IPS-20b (cell line): ENCODE measurements around the gene SERPINH1.
A peak's percentile ranks its signal among the peaks of the same experiment; 100 is the strongest.
"Not testable (repeated sequence)": the region's sequence is repeated elsewhere in the genome, so short reads cannot be mapped to it uniquely, and the experiment has no call there.

Experiments used
- H3K27ac ChIP-seq: one replicate; pipeline ENCODE4 v1.5.1; 2013; ENCODE audit warnings: low read length
- H3K27me3 ChIP-seq: 2 replicates; pipeline ENCODE4 v1.6.1; 2013; ENCODE audit warnings: mild to moderate bottlenecking, low read length, inconsistent platforms; ENCODE audit not compliant: insufficient read depth
- H3K36me3 ChIP-seq: 2 replicates; pipeline ENCODE4 v1.6.1; 2013; ENCODE audit warnings: low read depth, mild to moderate bottlenecking, inconsistent platforms, low read length, moderate library complexity; ENCODE audit not compliant: insufficient read depth
- H3K4me1 ChIP-seq: 2 replicates; pipeline ENCODE4 v1.6.1; 2013; ENCODE audit warnings: mild to moderate bottlenecking, control low read depth, inconsistent platforms, low read length, moderate library complexity; ENCODE audit not compliant: insufficient read depth
- H3K4me3 ChIP-seq: 2 replicates; pipeline ENCODE4 v1.5.1; 2013; ENCODE audit warnings: mild to moderate bottlenecking, low read length, inconsistent platforms
- H3K9ac ChIP-seq: 2 replicates; pipeline ENCODE4 v1.6.1; 2013; ENCODE audit warnings: low read depth, mild to moderate bottlenecking, inconsistent platforms, low read length, moderate library complexity
- H3K9me3 ChIP-seq: 2 replicates; pipeline ENCODE4 v1.6.1; 2013; ENCODE audit warnings: mild to moderate bottlenecking, low read depth, low read length, inconsistent platforms; ENCODE audit not compliant: insufficient read depth

Gene SERPINH1

GRCh38 chr11:75583718-75584658, 21.9 kb downstream of the SERPINH1 start:
- Histone ChIP-seq H3K4me3 (peak overlapping the region; percentile 79), H3K27ac (peak overlapping the region; percentile 80), H3K9me3 (no peaks in the 10 kb centered on the region), H3K36me3 (no peaks in the 10 kb centered on the region), H3K27me3 (no peaks in the 10 kb centered on the region), H3K4me1 (peaks cover 11% of the 10 kb centered on the region; the same call in 1 of the 2 replicates), H3K9ac (peak overlapping the region; percentile 86)

- not testable (repeated sequence) for H3K4me3 ChIP-seq, H3K27ac ChIP-seq
Observed at GRCh38 chr11:75584659-75585292, 22.7 kb downstream of the SERPINH1 start.

GRCh38 chr11:75585293-75585670, 23.2 kb downstream of the SERPINH1 start:
- H3K9ac ChIP-seq: no peak overlapping the region

More at GRCh38 chr11:75584659-75585292, 22.7 kb downstream of the SERPINH1 start:
- peaks cover 11% of the 10 kb centered on the region; the same call in 1 of the 2 replicates for H3K4me1 ChIP-seq
- H3K9ac ChIP-seq: peak overlapping the region; percentile 86; the same call in 1 of the 2 replicates
- not testable (repeated sequence) for H3K27me3 ChIP-seq, H3K36me3 ChIP-seq, H3K9me3 ChIP-seq

GRCh38 chr11:75586395-75586794, 24.3 kb downstream of the SERPINH1 start:
- Histone ChIP-seq H3K27ac (no peak overlapping the region), H3K36me3 (no peaks in the 10 kb centered on the region), H3K4me1 (peaks cover 11% of the 10 kb centered on the region; the same call in 1 of the 2 replicates), H3K9ac (no peak overlapping the region), H3K9me3 (no peaks in the 10 kb centered on the region), H3K4me3 (no peak overlapping the region), H3K27me3 (no peaks in the 10 kb centered on the region)

More at GRCh38 chr11:75585293-75585670, 23.2 kb downstream of the SERPINH1 start:
- H3K4me3 ChIP-seq: no peak overlapping the region
- H3K4me1 ChIP-seq: peaks cover 11% of the 10 kb centered on the region; the same call in 1 of the 2 replicates
- H3K27ac ChIP-seq: no peak overlapping the region
- H3K9me3 ChIP-seq: no peaks in the 10 kb centered on the region
- no peaks in the 10 kb centered on the region for H3K27me3 ChIP-seq
- no peaks in the 10 kb centered on the region for H3K36me3 ChIP-seq

- no peaks in the 10 kb centered on the region for H3K36me3 ChIP-seq
- H3K4me3 ChIP-seq: no peak overlapping the region
- no peak overlapping the region for H3K9ac ChIP-seq
Observed at GRCh38 chr11:75588051-75588481, 26.0 kb downstream of the SERPINH1 start.

GRCh38 chr11:75589051-75589450, 27.0 kb downstream of the SERPINH1 start:
- Histone ChIP-seq H3K36me3 (no peaks in the 10 kb centered on the region), H3K27me3 (no peaks in the 10 kb centered on the region), H3K4me3 (no peak overlapping the region), H3K27ac (no peak overlapping the region), H3K9me3 (no peaks in the 10 kb centered on the region), H3K9ac (no peak overlapping the region), H3K4me1 (peaks cover 5% of the 10 kb centered on the region; the same call in 1 of the 2 replicates)

More at GRCh38 chr11:75588051-75588481, 26.0 kb downstream of the SERPINH1 start:
- Histone ChIP-seq H3K4me1 (peaks cover 6% of the 10 kb centered on the region; the same call in 1 of the 2 replicates), H3K9me3 (no peaks in the 10 kb centered on the region), H3K27ac (no peak overlapping the region), H3K27me3 (no peaks in the 10 kb centered on the region)

- no peak overlapping the region for H3K4me3 ChIP-seq
- H3K36me3 ChIP-seq: no peaks in the 10 kb centered on the region
- H3K9ac ChIP-seq: no peak overlapping the region
- H3K27me3 ChIP-seq: no peaks in the 10 kb centered on the region
- no peak overlapping the region for H3K27ac ChIP-seq
- H3K4me1 ChIP-seq: no peaks in the 10 kb centered on the region
- H3K9me3 ChIP-seq: no peaks in the 10 kb centered on the region
Observed at GRCh38 chr11:75589933-75590332, 27.9 kb downstream of the SERPINH1 start.

- H3K4me1 ChIP-seq: no peaks in the 10 kb centered on the region
- no peak overlapping the region for H3K9ac ChIP-seq
- H3K36me3 ChIP-seq: no peaks in the 10 kb centered on the region
- H3K9me3 ChIP-seq: no peaks in the 10 kb centered on the region
- no peak overlapping the region for H3K4me3 ChIP-seq
- H3K27ac ChIP-seq: no peak overlapping the region
- peaks cover 2% of the 10 kb centered on the region; the same call in 1 of the 2 replicates for H3K27me3 ChIP-seq
Observed at GRCh38 chr11:75591371-75591770, 29.3 kb downstream of the SERPINH1 start.

- no peaks in the 10 kb centered on the region for H3K9me3 ChIP-seq
- H3K4me1 ChIP-seq: no peaks in the 10 kb centered on the region
- peaks cover 5% of the 10 kb centered on the region; the same call in 1 of the 2 replicates for H3K27me3 ChIP-seq
- no peak overlapping the region for H3K27ac ChIP-seq
- no peak overlapping the region for H3K4me3 ChIP-seq
- H3K36me3 ChIP-seq: no peaks in the 10 kb centered on the region
- no peak overlapping the region for H3K9ac ChIP-seq
Observed at GRCh38 chr11:75591966-75592365, 29.9 kb downstream of the SERPINH1 start.

GRCh38 chr11:75592715-75593114, 30.7 kb downstream of the SERPINH1 start:
- Histone ChIP-seq H3K27me3 (peaks cover 5% of the 10 kb centered on the region; the same call in 1 of the 2 replicates), H3K4me1 (peaks cover 6% of the 10 kb centered on the region; the same call in 1 of the 2 replicates), H3K36me3 (no peaks in the 10 kb centered on the region), H3K4me3 (no peak overlapping the region), H3K27ac (no peak overlapping the region), H3K9ac (no peak overlapping the region), H3K9me3 (no peaks in the 10 kb centered on the region)

GRCh38 chr11:75593286-75593915, 31.3 kb downstream of the SERPINH1 start:
- H3K27ac ChIP-seq: no peak overlapping the region

More at GRCh38 chr11:75593286-75593915, 31.3 kb downstream of the SERPINH1 start:
- no peaks in the 10 kb centered on the region for H3K9me3 ChIP-seq
- H3K4me1 ChIP-seq: peaks cover 6% of the 10 kb centered on the region; the same call in 1 of the 2 replicates
- no peaks in the 10 kb centered on the region for H3K36me3 ChIP-seq
- H3K27me3 ChIP-seq: peaks cover 5% of the 10 kb centered on the region; the same call in 1 of the 2 replicates
- no peak overlapping the region for H3K4me3 ChIP-seq
- no peak overlapping the region for H3K9ac ChIP-seq
